HG03066 (cell line): Measurements from ENCODE around the gene GPATCH3.
"Not testable (repeated sequence)": the region's sequence is repeated elsewhere in the genome, so short reads cannot be mapped to it uniquely, and the experiment has no call there.

Source experiments
- ATAC-seq: cut with Tn5 transposase; IDR thresholded peaks from one replicate; pipeline ENCODE4 v1.9.1; 2021; ENCODE audit warnings: low read depth; ENCODE audit not compliant: unreplicated experiment

Gene GPATCH3

DNA sequence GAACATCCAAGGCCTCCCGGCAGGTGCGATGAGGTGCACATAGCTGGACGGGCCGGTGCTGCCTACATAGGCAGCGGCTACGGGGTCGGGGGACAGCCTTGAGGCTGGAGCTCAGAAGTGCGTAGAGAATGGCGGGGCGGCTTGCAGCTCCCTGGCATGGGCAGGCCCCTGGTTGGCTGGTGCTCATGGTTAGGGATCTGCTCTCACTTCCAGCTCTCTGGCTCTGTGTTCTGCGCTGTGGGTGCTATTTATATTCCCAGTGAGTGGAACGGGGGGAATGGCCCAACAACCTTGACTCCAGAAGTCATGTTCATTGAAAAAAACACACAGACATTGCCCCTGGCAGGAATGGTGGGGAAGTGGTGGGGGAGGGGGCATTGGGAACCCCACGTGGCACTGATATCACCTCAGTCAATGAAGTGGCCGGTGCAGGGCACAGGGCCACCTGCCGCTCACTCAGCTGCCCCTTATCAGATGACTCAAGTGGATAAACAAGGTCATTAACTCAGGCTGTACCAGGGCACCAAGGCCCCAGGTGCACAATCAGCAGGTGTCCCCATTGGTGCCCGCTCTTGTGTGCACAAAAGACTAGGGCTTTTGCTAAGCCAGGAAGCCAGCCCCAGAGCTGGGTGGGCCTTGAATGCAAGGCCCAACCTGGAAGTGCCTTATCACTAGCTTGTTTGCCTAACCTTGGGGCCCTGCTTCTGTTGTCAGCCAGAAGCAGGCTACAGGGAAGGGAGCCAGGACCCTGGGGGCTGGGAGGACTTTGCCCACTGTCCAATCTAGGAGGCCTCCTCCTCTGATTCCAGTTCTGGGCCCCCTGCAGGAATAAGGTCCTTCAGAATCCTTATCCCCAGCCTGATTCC is 13.7 kb upstream of the GPATCH3 start, which contains the start of gene NR0B2:
Gene NR0B2, minus strand, starts transcription at position 222 of the 866 bp plus-strand sequence. Its CDS starts 35 bp downstream, at position 187.
- no peak for ATAC-seq

DNA sequence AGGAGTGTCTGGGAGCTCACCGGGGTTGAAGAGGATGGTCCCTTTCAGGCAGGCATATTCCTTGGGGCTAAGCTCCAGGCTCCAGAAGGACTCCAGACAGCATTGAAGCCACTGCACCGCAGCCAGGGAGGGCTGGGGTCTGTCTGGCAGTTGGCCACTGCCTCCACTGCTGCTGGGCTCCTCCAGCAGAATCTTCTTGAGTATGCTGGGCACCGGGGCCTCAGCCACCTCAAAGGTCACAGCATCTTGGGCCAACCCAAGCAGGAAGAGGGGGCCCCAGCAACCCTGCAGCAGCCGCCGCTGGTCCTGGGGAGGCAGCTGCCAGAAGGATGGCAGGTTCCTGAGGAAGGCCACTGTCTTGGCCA is 13.1 kb upstream of the GPATCH3 start:
- no peak for ATAC-seq

DNA sequence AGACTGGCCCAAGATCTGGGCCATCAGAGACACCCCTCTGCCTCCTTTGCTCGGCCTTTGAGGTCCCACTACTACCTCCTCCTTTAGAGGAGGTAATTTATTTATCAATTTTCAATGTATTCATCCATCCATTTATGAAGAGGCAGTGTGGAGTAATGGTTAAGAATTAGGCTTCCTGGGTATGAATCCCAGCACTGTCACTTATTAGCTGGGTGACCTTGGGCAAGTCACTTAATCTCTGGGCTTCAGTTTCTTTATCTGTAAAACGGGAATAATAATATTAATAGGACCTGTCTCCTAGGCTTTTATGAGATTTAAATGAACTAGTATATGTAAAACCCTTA is 11.9 kb upstream of the GPATCH3 start:
- no peak for ATAC-seq

DNA sequence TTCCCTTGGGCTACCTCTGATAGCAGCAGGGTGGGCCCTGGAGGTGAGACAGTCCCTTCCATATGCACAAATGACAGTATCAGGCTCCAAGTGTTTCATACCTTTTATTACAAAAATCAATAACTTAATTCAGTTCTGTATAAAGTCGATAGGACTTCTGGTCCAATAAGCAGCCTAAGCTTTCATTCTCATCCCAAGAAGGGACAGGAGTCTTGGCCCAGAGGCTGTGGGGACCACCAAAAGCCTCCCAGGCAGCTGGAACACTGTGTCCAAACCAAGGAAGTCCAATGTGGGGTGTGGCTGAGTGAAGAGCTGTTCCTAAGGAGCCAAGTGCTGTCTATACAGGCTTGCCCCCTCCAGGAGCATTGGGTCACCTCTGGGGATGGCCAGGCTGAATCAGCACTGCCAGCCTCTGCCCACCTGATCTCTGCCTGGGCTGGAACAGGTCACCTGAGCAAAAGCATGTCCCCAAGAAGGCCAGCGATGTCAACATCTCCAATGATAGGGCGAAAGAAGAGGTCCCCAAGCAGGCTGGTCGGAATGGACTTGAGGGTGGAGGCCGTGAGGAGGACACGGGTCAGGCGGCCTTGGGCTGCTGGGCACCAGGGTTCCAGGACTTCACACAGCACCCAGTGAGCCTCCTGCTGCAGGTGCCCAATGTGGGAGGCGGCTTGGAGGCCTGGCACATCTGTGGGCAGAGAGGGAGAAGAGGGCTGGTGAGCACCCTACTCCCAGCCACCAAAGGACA is 11.3 kb upstream of the GPATCH3 start:
- no peak for ATAC-seq

DNA sequence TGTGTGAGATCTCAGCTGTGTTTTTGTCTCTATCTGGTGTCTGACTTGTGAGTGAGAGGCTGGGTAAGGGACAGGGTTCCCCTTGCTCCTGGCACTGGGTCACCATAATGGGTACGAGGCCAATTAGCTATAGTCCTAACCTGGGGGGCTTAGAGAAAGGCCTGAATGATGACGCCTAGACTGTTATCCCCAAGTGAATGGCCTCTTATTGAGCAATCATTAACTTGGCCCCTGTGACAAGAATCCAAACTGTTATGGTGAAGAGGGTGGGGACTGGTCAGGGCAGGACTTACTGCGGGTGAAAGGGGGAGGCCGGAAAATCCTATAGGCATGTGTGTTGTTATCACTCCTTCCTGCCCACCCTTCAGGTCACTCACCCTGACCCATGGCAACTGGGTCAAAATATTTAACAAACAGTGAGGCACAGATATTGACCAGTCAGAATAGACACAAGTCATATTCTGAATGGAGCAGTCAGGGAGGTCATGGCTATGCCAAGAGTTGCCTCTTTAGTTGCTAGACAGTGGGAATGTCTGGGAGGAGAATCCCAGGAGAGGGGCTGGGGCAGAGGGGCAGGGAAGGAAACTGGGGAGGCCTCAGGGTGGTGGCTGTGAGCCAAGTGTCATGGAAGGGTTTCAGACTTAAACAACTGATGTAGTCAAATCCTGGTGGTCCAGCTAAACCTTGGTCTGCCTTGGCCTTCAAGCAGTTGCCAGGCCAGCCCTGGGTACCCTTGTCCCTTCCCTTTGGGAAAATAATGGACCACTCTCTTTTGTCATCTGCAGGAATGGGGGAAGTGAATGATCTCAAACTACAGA is 10.3 kb upstream of the GPATCH3 start:
- ATAC-seq: no peak

GRCh38 chr1:26909951-26910342 is 9.7 kb upstream of the GPATCH3 start:
- ATAC-seq: no peak

GRCh38 chr1:26907071-26907917 is 7.0 kb upstream of the GPATCH3 start:
- ATAC-seq: no peak

DNA sequence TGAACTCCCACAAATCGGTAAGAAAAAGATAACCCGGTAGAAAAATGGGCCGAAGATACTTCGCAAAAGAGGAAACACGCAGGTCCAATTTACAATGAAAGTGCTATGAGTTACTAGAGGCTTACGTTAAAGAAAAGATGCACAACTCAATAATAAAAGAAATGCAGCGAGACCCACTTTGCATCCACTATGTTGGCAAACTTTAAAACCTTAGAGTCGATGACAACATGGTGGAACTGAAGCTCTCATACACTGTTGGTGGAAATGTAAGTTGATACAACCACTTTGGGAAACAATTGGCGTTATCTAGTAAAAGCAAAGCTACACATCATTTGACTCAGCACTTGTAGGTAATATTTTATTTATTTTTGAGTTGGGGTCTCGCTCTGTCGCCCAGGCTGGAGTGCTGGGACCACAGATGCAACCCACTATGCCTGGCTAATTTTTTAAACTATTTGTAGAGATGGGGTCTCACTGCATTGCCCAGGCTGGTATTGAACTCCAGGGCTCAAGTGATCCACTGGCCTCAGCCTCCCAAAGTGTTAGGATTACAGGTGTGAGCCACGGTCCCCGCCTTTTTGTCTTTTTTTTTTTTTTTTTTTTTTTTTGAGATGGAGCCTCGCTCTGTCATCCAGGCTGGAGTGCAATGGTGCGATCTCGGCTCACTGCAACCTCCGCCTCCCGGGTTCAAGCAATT is 696 bp upstream of the GPATCH3 start:
- no peak for ATAC-seq

- no peak for ATAC-seq
Observed at GRCh38 chr1:26897351-26897750, 2.9 kb downstream of the GPATCH3 start.

DNA sequence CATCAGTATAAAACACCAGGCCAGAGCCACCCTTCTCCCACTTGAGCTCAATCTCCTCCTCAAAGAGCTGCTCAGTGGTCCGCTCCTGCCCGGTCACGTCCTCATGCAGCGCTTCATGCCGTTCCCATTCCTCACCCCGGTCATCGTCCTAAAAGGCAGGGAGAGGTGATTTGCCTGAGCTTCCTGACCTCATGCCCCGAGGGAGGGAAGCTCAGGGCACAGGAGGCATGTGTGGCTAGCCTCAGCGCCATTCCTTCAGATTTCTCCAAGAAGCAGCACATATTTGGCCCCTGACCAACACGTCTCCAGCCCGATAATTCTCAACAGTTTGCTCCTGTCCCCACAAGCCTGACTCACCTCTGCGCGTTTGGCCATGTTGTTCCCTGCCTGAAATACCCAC is 6.0 kb downstream of the GPATCH3 start:
- ATAC-seq: no peak

DNA sequence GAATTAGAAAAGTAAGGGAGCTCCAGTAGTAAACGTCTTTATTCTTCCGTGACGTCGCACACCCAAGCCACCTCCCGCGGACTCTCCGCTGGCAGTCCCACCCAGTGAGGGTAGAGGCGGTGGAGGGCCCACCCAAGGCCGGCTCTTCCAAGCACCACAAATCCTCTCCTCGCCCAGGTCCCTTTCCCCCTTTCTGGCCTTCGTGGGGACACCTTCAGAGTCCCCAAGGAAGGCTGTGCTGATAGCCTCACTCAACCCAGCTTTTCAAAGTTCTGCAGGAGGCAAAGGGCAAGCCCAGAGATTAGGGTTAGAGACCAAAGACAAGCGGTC is 9.8 kb downstream of the GPATCH3 start:
- ATAC-seq: peak; percentile 23

DNA sequence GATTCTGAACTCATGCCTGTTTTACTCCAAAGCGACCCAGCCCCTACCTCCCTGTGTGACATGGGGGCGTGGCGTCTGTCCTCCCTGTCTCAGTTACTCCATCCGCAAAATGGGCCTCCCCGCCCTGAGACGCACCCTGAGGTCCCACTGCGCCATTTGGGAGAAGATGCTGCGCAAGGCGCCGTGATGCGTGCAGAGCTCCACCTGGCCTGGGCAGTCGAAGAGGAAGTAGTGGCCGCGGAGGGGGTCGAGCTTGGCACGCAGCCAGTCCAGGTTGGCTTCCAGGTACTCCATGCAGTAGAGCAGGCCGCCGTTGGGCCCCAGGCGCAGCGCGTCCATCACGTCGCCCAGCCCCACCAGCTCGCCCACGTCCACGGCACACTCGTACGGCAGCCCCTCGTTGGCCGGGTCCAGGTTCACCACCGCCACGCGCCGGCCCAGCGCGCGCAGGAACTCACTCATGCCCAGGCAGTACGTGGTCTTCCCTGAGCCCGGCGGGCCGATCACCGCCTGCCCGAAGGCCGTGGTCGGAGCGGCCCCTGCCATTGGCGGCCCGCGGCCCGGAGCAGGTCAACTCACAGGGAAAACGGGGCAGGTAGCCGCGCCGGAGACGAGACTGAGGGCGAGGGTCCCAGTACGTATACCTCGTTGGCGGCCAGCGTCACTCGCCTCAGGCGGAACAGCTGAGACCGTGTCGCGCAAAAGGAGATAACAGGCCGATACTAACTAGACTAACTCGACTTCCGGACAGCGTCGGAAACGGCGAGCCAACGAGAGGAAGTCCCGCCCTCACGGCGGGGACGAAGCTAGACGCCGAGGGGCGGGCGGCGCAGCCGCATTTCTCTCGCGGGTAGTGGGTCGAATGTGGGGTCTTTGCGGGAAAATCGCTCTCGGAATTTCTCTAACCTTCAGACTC is 10.5 kb downstream of the GPATCH3 start, which contains the start of gene GPN2:
Gene GPN2, minus strand, starts transcription at position 733 of the 916 bp plus-strand sequence. Its CDS starts 187 bp downstream, at position 546.
- ATAC-seq: peak; percentile 92

DNA sequence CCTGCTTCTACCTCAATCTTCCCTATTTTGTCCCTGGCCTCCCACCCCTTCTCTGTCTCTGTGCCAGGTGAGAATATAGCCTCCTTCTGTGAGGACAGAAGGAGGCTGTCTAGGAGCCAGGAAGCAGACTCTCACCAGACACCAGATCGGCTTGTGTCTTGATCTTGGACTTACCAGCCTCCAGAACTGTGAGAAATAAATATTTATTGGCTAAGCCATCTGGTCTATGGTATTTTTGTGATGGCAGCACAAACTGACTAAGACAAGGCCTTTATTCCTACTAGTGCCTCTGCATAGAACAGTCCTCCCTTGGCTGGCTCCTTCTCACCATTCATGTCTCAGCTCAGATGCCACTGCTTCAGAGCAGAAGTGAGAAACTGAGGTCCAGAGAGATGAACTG is 12.0 kb downstream of the GPATCH3 start:
- no peak for ATAC-seq

GRCh38 chr1:26887125-26887524 is 13.1 kb downstream of the GPATCH3 start:
- no peak for ATAC-seq

DNA sequence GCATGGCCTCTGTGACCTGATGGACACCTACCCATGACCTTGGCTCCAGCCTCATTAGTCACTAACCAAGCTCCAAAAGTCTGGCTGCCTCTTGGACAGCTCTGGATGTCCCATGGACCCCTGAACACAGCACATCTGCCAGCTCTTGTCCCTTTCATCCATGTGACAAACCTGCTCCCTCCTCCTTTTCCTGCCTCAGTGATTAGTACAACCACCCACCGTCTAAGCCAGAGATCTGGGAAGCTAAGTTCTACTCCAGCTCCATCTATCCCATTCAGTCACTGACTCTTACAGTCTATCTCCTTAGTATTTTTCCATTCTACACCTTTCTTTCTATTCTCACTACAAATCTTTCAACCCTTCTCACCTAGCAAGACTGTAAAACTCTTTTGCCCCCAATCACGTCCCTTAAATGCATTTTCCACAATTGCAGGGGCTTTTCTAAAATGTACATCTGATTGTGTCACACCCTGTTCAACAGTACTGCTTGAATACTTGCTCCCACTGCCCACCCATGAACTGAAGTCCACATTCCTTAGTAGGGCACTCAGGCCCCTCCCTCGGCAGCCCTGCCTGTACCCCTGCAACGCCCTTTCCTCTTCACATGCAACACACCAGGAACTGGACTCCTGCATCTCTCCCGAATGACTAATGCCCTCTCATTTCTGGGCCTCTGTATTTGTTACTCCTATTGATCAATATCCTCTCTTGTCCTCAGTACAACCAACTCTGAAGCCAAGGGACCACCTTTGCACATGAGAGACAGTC is 17.4 kb downstream of the GPATCH3 start:
- no peak for ATAC-seq

DNA sequence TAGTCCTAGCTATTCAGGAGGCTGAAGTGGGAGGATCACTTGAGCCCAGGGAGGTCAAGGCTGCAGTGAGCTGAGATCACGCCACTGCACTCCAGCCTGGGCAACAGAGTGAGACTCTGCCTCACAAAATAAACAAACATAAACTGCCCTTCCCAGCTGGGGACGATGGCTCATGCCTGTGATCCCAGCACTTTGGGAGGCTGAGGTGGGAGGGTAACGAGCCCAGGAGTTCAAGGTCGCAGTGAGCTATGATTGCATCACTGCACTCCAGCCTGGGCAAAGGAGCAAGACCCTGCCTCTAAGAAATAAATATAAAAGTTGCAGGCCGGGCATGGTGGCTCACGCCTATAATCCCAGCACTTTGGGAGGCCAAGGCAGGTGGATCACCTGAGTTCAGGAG is 18.7 kb downstream of the GPATCH3 start:
- ATAC-seq: not testable (repeated sequence)

GRCh38 chr1:26879793-26880192 is 20.5 kb downstream of the GPATCH3 start:
- no peak for ATAC-seq

GRCh38 chr1:26877326-26877725 is 22.9 kb downstream of the GPATCH3 start:
- ATAC-seq: no peak
